ENCODE data around the gene LIMS2.

Gene LIMS2

GRCh38 chr2:127628767-127629614, 46.3 kb downstream of the LIMS2 start:
- Histone ChIP-seq H3K36me3 (ENCODE audit: control insufficient read depth, insufficient read depth, low read length) (no peaks in the 10 kb centered on the region), H3K27me3 (ENCODE audit: control insufficient read depth, insufficient read depth, low read length) (no peaks in the 10 kb centered on the region), H3K4me1 (ENCODE audit: control insufficient read depth, insufficient read depth, low read length) (no peaks in the 10 kb centered on the region), H3K9me3 (ENCODE audit: control insufficient read depth, insufficient read depth, low read depth, low read length) (no peaks in the 10 kb centered on the region), H3K4me3 (ENCODE audit: low read depth, low read length) (no peak overlapping the region), H3K27ac (ENCODE audit: low read depth, low read length) (no peak overlapping the region), H3K9ac (ENCODE audit: low read length) (no peak overlapping the region)

DNA sequence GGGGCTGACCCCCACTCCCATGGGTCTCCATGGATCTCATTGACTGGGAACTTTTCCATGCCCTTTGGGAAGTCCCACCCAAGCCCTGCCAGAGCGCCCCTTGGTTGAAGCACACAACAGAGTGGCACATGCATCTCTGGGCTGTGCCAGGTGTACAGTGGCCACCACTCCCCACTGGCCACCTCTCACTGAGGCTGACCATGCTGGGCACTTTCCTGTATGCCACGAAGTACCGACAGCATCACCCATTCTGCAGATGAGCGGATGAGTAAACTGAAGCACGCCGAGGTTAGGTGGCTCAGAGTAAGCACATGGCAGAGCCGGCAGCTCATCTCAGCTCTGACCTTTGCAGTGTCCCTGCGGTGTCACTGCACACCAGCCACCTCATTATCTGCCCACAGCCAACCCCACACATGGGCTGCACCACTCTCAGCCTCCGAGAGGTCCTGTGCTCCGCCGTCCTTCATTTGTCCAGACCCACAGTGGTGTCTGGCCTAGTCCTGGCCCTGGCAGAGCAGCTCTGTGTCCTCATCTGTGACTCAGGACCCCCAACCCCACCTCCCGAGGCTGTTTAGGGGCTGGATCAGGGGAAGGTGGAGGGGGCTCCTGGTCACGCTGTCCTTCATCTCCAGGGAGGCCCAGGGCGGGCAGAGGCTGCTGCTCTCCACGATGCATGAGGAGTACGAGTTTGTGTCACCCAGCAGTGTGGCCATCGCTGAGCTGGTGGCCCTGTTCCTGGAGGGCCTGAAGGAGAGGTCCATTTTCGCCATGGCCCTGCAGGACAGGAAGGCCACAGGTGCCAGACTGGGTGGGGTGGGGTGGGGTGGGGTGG, 47.4 kb downstream of the LIMS2 start:
- Histone ChIP-seq H3K36me3 (ENCODE audit: control insufficient read depth, insufficient read depth, low read length) (no peaks in the 10 kb centered on the region), H3K4me3 (ENCODE audit: low read depth, low read length) (no peak overlapping the region), H3K27ac (ENCODE audit: low read depth, low read length) (no peak overlapping the region), H3K9ac (ENCODE audit: low read length) (no peak overlapping the region), H3K4me1 (ENCODE audit: control insufficient read depth, insufficient read depth, low read length) (no peaks in the 10 kb centered on the region), H3K27me3 (ENCODE audit: control insufficient read depth, insufficient read depth, low read length) (no peaks in the 10 kb centered on the region), H3K9me3 (ENCODE audit: control insufficient read depth, insufficient read depth, low read depth, low read length) (no peaks in the 10 kb centered on the region)

DNA sequence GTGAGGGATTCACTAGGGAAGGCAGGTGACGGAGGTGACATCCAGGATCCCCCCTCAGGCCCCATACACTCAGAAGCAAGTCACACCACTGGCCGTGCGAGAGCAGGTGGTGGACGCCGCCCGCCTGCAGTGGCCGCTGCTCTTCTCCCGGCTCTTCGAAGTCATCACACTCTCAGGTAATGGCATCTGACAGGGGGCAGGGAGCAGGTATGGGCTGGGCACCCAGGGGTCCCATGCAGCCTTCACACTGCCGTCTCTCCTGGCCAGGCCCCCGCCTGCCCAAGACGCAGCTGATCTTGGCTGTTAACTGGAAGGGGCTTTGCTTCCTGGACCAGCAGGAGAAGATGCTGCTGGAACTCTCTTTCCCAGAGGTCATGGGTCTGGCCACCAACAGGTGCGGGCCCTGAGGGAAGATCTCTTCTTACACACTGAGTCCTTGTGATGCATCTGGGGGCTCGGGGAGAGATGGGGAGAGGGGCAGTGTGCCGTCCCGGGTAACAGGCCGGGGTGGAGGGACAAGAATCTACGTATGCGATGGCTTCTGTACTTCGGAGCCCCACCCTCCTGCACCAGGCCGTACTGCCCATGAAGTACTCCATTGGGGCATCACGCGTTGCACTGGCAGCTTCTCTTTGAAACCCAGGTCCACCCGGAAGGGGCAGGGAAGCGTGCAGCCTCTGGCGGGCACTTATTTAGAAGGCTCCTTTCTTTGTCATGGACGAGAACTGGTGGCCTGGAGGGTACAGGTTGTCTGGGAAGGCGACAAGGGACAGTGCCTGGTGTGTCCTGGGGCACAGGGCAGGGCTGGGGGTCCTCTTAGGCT, 48.2 kb downstream of the LIMS2 start:
- Histone ChIP-seq H3K9me3 (ENCODE audit: control insufficient read depth, insufficient read depth, low read depth, low read length) (no peaks in the 10 kb centered on the region), H3K9ac (ENCODE audit: low read length) (no peak overlapping the region), H3K4me1 (ENCODE audit: control insufficient read depth, insufficient read depth, low read length) (no peaks in the 10 kb centered on the region), H3K27me3 (ENCODE audit: control insufficient read depth, insufficient read depth, low read length) (no peaks in the 10 kb centered on the region), H3K4me3 (ENCODE audit: low read depth, low read length) (no peak overlapping the region), H3K27ac (ENCODE audit: low read depth, low read length) (no peak overlapping the region), H3K36me3 (ENCODE audit: control insufficient read depth, insufficient read depth, low read length) (no peaks in the 10 kb centered on the region)

GRCh38 chr2:127626175-127626574, 49.2 kb downstream of the LIMS2 start:
- no peak overlapping the region for H3K27ac ChIP-seq (ENCODE audit: low read depth, low read length)
- no peaks in the 10 kb centered on the region for H3K27me3 ChIP-seq (ENCODE audit: control insufficient read depth, insufficient read depth, low read length)
- H3K9ac ChIP-seq (ENCODE audit: low read length), result no peak overlapping the region
- no peak overlapping the region for H3K4me3 ChIP-seq (ENCODE audit: low read depth, low read length)
- H3K9me3 ChIP-seq (ENCODE audit: control insufficient read depth, insufficient read depth, low read depth, low read length), result no peaks in the 10 kb centered on the region
- H3K36me3 ChIP-seq (ENCODE audit: control insufficient read depth, insufficient read depth, low read length), result no peaks in the 10 kb centered on the region
- H3K4me1 ChIP-seq (ENCODE audit: control insufficient read depth, insufficient read depth, low read length), result no peaks in the 10 kb centered on the region

DNA sequence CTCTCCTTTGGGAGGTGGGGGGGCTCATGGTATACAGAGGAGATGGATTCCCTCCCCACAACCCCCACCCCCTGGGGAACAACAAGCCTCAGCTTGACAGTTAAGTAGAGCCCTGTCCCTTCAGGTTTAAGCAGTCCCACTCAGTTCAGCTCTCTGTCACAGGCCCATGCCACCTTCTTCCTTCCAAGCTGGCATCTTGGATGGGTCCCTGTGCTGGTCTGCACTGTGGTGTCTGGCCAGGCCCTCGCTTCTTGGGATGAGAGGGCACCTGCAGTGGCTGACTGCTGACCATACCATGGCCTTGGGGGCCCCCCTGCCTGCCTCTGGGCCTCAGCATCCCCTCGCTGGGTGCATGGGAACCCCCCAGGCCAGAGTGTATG, 49.8 kb downstream of the LIMS2 start:
- H3K9ac ChIP-seq (ENCODE audit: low read length), result no peak overlapping the region
- H3K9me3 ChIP-seq (ENCODE audit: control insufficient read depth, insufficient read depth, low read depth, low read length), result no peaks in the 10 kb centered on the region
- no peak overlapping the region for H3K27ac ChIP-seq (ENCODE audit: low read depth, low read length)
- H3K4me3 ChIP-seq (ENCODE audit: low read depth, low read length), result no peak overlapping the region
- no peaks in the 10 kb centered on the region for H3K4me1 ChIP-seq (ENCODE audit: control insufficient read depth, insufficient read depth, low read length)
- no peaks in the 10 kb centered on the region for H3K36me3 ChIP-seq (ENCODE audit: control insufficient read depth, insufficient read depth, low read length)
- no peaks in the 10 kb centered on the region for H3K27me3 ChIP-seq (ENCODE audit: control insufficient read depth, insufficient read depth, low read length)

- H3K4me3 ChIP-seq (ENCODE audit: low read depth, low read length), result no peak overlapping the region
- no peak overlapping the region for H3K27ac ChIP-seq (ENCODE audit: low read depth, low read length)
- no peaks in the 10 kb centered on the region for H3K4me1 ChIP-seq (ENCODE audit: control insufficient read depth, insufficient read depth, low read length)
- H3K36me3 ChIP-seq (ENCODE audit: control insufficient read depth, insufficient read depth, low read length), result no peaks in the 10 kb centered on the region
- no peaks in the 10 kb centered on the region for H3K27me3 ChIP-seq (ENCODE audit: control insufficient read depth, insufficient read depth, low read length)
- no peak overlapping the region for H3K9ac ChIP-seq (ENCODE audit: low read length)
- H3K9me3 ChIP-seq (ENCODE audit: control insufficient read depth, insufficient read depth, low read depth, low read length), result no peaks in the 10 kb centered on the region
Observed at GRCh38 chr2:127624756-127625571, 50.4 kb downstream of the LIMS2 start.

GRCh38 chr2:127624320-127624755, 51.0 kb downstream of the LIMS2 start:
- H3K9me3 ChIP-seq (ENCODE audit: control insufficient read depth, insufficient read depth, low read depth, low read length), result no peaks in the 10 kb centered on the region
- no peaks in the 10 kb centered on the region for H3K36me3 ChIP-seq (ENCODE audit: control insufficient read depth, insufficient read depth, low read length)
- H3K9ac ChIP-seq (ENCODE audit: low read length), result no peak overlapping the region
- no peaks in the 10 kb centered on the region for H3K27me3 ChIP-seq (ENCODE audit: control insufficient read depth, insufficient read depth, low read length)
- H3K27ac ChIP-seq (ENCODE audit: low read depth, low read length), result no peak overlapping the region
- no peak overlapping the region for H3K4me3 ChIP-seq (ENCODE audit: low read depth, low read length)
- no peaks in the 10 kb centered on the region for H3K4me1 ChIP-seq (ENCODE audit: control insufficient read depth, insufficient read depth, low read length)

GRCh38 chr2:127623388-127624319, 51.7 kb downstream of the LIMS2 start:
- no peaks in the 10 kb centered on the region for H3K27me3 ChIP-seq (ENCODE audit: control insufficient read depth, insufficient read depth, low read length)
- no peak overlapping the region for H3K27ac ChIP-seq (ENCODE audit: low read depth, low read length)
- no peak overlapping the region for H3K4me3 ChIP-seq (ENCODE audit: low read depth, low read length)
- no peaks in the 10 kb centered on the region for H3K9me3 ChIP-seq (ENCODE audit: control insufficient read depth, insufficient read depth, low read depth, low read length)
- no peaks in the 10 kb centered on the region for H3K4me1 ChIP-seq (ENCODE audit: control insufficient read depth, insufficient read depth, low read length)
- no peak overlapping the region for H3K9ac ChIP-seq (ENCODE audit: low read length)
- H3K36me3 ChIP-seq (ENCODE audit: control insufficient read depth, insufficient read depth, low read length), result no peaks in the 10 kb centered on the region

DNA sequence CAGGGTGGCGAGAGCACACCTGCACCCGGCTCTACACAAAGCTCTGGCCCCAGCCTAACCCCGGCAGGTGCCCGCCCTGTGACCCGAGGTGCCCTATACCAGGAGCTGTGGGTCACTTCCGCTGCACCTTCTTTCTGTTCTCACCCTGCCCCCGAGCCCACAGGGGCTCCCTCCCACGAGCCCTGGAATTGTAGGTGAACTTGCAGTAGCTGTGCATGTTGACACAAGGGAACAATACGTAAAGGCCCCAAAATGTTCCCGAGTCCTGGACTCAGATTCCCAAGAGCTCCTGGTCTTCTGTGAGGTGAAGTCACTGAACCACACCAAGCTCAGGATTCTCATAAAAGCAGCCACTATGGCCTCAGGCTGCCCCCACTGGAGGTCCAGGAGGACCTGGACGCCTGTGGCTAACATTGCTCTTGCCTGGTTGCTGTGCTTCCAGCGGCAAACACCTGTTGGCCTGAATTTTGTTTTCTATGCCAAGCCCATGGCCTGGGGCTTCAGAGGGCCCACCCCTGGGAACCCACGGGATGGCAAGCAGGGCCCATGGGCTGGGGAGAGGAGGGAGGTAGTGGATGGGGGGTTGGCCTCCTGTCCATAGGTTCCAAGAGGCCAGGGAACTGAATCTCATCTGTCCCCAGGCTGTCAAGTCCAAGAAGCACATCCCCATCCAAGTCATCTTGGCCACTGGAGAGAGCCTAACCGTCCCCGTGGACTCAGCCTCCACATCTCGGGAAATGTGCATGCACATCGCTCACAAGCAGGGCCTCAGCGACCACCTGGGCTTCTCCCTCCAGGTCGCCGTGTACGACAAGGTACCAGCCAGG, 52.6 kb downstream of the LIMS2 start:
- no peak overlapping the region for H3K4me3 ChIP-seq (ENCODE audit: low read depth, low read length)
- H3K4me1 ChIP-seq (ENCODE audit: control insufficient read depth, insufficient read depth, low read length), result no peaks in the 10 kb centered on the region
- no peak overlapping the region for H3K9ac ChIP-seq (ENCODE audit: low read length)
- no peaks in the 10 kb centered on the region for H3K9me3 ChIP-seq (ENCODE audit: control insufficient read depth, insufficient read depth, low read depth, low read length)
- no peaks in the 10 kb centered on the region for H3K36me3 ChIP-seq (ENCODE audit: control insufficient read depth, insufficient read depth, low read length)
- no peaks in the 10 kb centered on the region for H3K27me3 ChIP-seq (ENCODE audit: control insufficient read depth, insufficient read depth, low read length)
- no peak overlapping the region for H3K27ac ChIP-seq (ENCODE audit: low read depth, low read length)
